Neural progenitor cell (in vitro differentiated cells): ENCODE measurements around the gene SMG6.

Experiments
- EZH2 ChIP-seq: fragments of 200-600 bp; sonication (generic); IDR thresholded peaks from 2 replicates; pipeline ENCODE4 v1.6.1; 2017; ENCODE audit warnings: antibody characterized with exemption, mild to moderate bottlenecking, moderate library complexity
- EZH2phosphoT487 ChIP-seq: fragments of 200-600 bp; sonication (generic); IDR thresholded peaks from 2 replicates; pipeline ENCODE4 v1.6.1; 2017; ENCODE audit warnings: antibody characterized with exemption
- TF ChIP-seq, protein P1 (sequence below): fragments of 200-600 bp; sonication (generic); IDR thresholded peaks from 2 replicates; pipeline ENCODE4 v1.5.1; 2017; ENCODE audit warnings: antibody characterized with exemption, mild to moderate bottlenecking

DNA sequence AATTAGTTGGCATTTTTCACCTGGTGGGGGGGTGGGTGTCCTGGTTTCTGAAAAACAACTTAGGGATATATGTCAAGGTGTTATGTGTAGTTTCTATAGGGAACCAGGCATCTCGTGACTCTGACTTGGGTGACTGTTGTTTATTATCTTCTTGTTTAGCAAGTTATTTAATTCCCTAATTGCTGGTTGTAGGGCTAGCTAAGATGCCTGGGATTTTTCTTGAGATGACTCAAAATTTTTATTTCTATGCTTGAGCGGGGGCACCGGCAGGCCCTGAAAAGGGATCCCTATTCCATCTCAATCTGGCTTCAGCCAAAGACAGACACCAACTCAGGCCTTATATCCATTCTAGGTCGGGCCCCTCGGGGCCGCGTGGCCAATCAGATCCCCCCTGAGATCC lies 270.4 kb downstream of the SMG6 start:
- TF ChIP-seq, protein P1, sequence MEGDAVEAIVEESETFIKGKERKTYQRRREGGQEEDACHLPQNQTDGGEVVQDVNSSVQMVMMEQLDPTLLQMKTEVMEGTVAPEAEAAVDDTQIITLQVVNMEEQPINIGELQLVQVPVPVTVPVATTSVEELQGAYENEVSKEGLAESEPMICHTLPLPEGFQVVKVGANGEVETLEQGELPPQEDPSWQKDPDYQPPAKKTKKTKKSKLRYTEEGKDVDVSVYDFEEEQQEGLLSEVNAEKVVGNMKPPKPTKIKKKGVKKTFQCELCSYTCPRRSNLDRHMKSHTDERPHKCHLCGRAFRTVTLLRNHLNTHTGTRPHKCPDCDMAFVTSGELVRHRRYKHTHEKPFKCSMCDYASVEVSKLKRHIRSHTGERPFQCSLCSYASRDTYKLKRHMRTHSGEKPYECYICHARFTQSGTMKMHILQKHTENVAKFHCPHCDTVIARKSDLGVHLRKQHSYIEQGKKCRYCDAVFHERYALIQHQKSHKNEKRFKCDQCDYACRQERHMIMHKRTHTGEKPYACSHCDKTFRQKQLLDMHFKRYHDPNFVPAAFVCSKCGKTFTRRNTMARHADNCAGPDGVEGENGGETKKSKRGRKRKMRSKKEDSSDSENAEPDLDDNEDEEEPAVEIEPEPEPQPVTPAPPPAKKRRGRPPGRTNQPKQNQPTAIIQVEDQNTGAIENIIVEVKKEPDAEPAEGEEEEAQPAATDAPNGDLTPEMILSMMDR: no peak
- TF ChIP-seq EZH2phosphoT487: no peak
- TF ChIP-seq EZH2: no peak
